Measurements from ENCODE around the gene LENG8. TPM values are rescaled to one million over a fixed set of nuclear protein-coding genes. Genes with fewer than 3 reads are reported as not detected.

The LENG8 gene
- total RNA-seq, 1 experiment from 2014 or later = 238 TPM

GRCh38 chr19:54453921-54454780, 5.2 kb downstream of the LENG8 start:
- BruUV-seq (replicated peaks) = no TSS peak
- intact Hi-C loops (cut with micrococcal nuclease) = no loop called here
- ChIA-PET CTCF (interaction anchor here (0.7 to 1.4 kb wide), 3 partner anchors 9 to 1014 kb away, joined by 3 read pairs; partner anchors contain the start of gene LENG9), POLR2A (interaction anchor here (1.2 kb wide), 1 partner anchor 9 kb away, joined by 4 read pairs; the partner anchor contains the start of gene LENG9)
- Mint-ChIP-seq H3K27me3 (ENCODE audit: insufficient read depth, unreplicated experiment) (no peaks in the 10 kb centered on the region), H3K27ac (ENCODE audit: low read depth, unreplicated experiment) (no peak overlapping the region), H3K9me3 (ENCODE audit: unreplicated experiment) (no peaks in the 10 kb centered on the region), H3K36me3 (ENCODE audit: insufficient read depth, unreplicated experiment) (peaks cover 82% of the 10 kb centered on the region), H3K4me1 (ENCODE audit: insufficient read depth, unreplicated experiment) (peaks cover 29% of the 10 kb centered on the region), H3K4me3 (ENCODE audit: unreplicated experiment) (no peak overlapping the region)
- DNase-seq (ENCODE audit: unreplicated experiment) = no peak
- no peak for TF ChIP-seq CTCF (IDR thresholded peaks at IDR 0.05; ENCODE audit: unreplicated experiment)

GRCh38 chr19:54454781-54455675, 6.0 kb downstream of the LENG8 start:
- no TSS peak for BruUV-seq (replicated peaks)
- no peak for DNase-seq (ENCODE audit: unreplicated experiment)
- H3K36me3 Mint-ChIP-seq (ENCODE audit: insufficient read depth, unreplicated experiment) = peaks cover 89% of the 10 kb centered on the region
- H3K9me3 Mint-ChIP-seq (ENCODE audit: unreplicated experiment) = no peaks in the 10 kb centered on the region
- H3K27ac Mint-ChIP-seq (ENCODE audit: low read depth, unreplicated experiment) = no peak overlapping the region
- peaks cover 37% of the 10 kb centered on the region for H3K4me1 Mint-ChIP-seq (ENCODE audit: insufficient read depth, unreplicated experiment)
- ChIA-PET POLR2A (interaction anchor here (0.6 to 1.2 kb wide), 3 partner anchors 8 to 16 kb away, joined by 4 read pairs; partner anchors contain the start of gene LENG9), CTCF (interaction anchor here (0.5 to 0.8 kb wide), 2 partner anchors 15 to 17 kb away, joined by 3 read pairs; no protein-coding TSS in a partner anchor)
- TF ChIP-seq CTCF (IDR thresholded peaks at IDR 0.05; ENCODE audit: unreplicated experiment) = no peak
- intact Hi-C loops (cut with micrococcal nuclease) = no loop called here
- H3K4me3 Mint-ChIP-seq (ENCODE audit: unreplicated experiment) = no peak overlapping the region
- no peaks in the 10 kb centered on the region for H3K27me3 Mint-ChIP-seq (ENCODE audit: insufficient read depth, unreplicated experiment)

GRCh38 chr19:54455786-54456422, 6.9 kb downstream of the LENG8 start:
- Mint-ChIP-seq H3K4me3 (ENCODE audit: unreplicated experiment) (no peak overlapping the region), H3K4me1 (ENCODE audit: insufficient read depth, unreplicated experiment) (peaks cover 28% of the 10 kb centered on the region), H3K27me3 (ENCODE audit: insufficient read depth, unreplicated experiment) (no peaks in the 10 kb centered on the region), H3K27ac (ENCODE audit: low read depth, unreplicated experiment) (no peak overlapping the region), H3K36me3 (ENCODE audit: insufficient read depth, unreplicated experiment) (peaks cover 89% of the 10 kb centered on the region), H3K9me3 (ENCODE audit: unreplicated experiment) (no peaks in the 10 kb centered on the region)
- no peak for TF ChIP-seq CTCF (IDR thresholded peaks at IDR 0.05; ENCODE audit: unreplicated experiment)
- POLR2A ChIA-PET = interaction anchor here (0.6 to 0.9 kb wide), 2 partner anchors 8 to 15 kb away, joined by 4 read pairs; partner anchors contain the start of gene LENG9
- intact Hi-C loops (cut with micrococcal nuclease) = no loop called here
- no TSS peak for BruUV-seq (replicated peaks)
- no peak for DNase-seq (ENCODE audit: unreplicated experiment)
- CTCF ChIA-PET = interaction anchor here (0.5 to 0.8 kb wide), 3 partner anchors 16 to 867 kb away, joined by 3 read pairs; no protein-coding TSS in a partner anchor

All from MCF 10A (cell line).